OCI-LY7 (cell line): ENCODE data around the gene OR3A2. TPM values are rescaled to one million over a fixed set of nuclear protein-coding genes. Genes with fewer than 3 reads are reported as not detected.

ENCODE experiments used
- BruUV-seq: library from RNA; stranded (reverse); fragments of 400-500 nt; replicated peaks from 2 replicates; lab custom pipeline; 2021; lab: Mats Ljungman, UMichigan
- CTCF ChIA-PET: fragments of 300-600 bp; sonication (Branson Sonifier 250); formaldehyde crosslinking; loops from one replicate; lab custom pipeline; 2022; ENCODE audit warnings: antibody characterized with exemption; ENCODE audit not compliant: unreplicated experiment; lab: Charles Lee
- POLR2A ChIA-PET: fragments of 300-600 bp; sonication (Branson Sonifier 250); formaldehyde crosslinking; loops from one replicate; lab custom pipeline; 2022; ENCODE audit warnings: antibody characterized with exemption; lab: Charles Lee
- DNase-seq: peaks from one replicate; pipeline ENCODE4 v3.0.0-alpha.2; 2015; ENCODE audit warnings: low spot score
- H2AFZ ChIP-seq: fragments of 200-600 bp; sonication (generic), shearing (Covaris generic); 2 replicates; pipeline ENCODE4 v1.6.1; 2014; ENCODE audit warnings: mild to moderate bottlenecking, antibody characterized with exemption, low read length, moderate library complexity
- H3K27ac ChIP-seq: fragments of 200-600 bp; sonication (generic); 2 replicates; pipeline ENCODE4 v1.5.1; 2014; ENCODE audit warnings: mixed run types, low read depth, mild to moderate bottlenecking, moderate library complexity, low read length, inconsistent platforms; ENCODE audit not compliant: poor library complexity, severe bottlenecking
- H3K36me3 ChIP-seq: fragments of 200-600 bp; sonication (generic); 2 replicates; pipeline ENCODE4 v1.6.1; 2014; ENCODE audit warnings: mild to moderate bottlenecking, antibody characterized with exemption, low read length, moderate library complexity, mixed read lengths; ENCODE audit not compliant: insufficient read depth
- H3K4me1 ChIP-seq: fragments of 200-600 bp; sonication (generic); 2 replicates; pipeline ENCODE4 v1.5.1; 2014; ENCODE audit warnings: mild to moderate bottlenecking, low read length; ENCODE audit not compliant: insufficient read depth, poor library complexity, severe bottlenecking
- H3K4me2 ChIP-seq: fragments of 200-600 bp; sonication (generic); 2 replicates; pipeline ENCODE4 v1.6.1; 2014; ENCODE audit warnings: mild to moderate bottlenecking, low read length
- H3K4me3 ChIP-seq: fragments of 200-600 bp; sonication (generic); 2 replicates; pipeline ENCODE4 v1.5.1; 2014; ENCODE audit warnings: mild to moderate bottlenecking, low read depth, low read length; ENCODE audit not compliant: poor library complexity, severe bottlenecking
- H3K79me2 ChIP-seq: fragments of 200-600 bp; sonication (generic); 2 replicates; pipeline ENCODE4 v1.6.1; 2016; ENCODE audit warnings: low read depth, mild to moderate bottlenecking, low read length, moderate library complexity, mixed read lengths; ENCODE audit not compliant: insufficient read depth
- H3K9me2 ChIP-seq: fragments of 200-600 bp; sonication (generic); 2 replicates; pipeline ENCODE4 v1.6.1; 2016; ENCODE audit warnings: mild to moderate bottlenecking, low read length, mixed read lengths; ENCODE audit not compliant: insufficient read depth
- H3K9me3 ChIP-seq: fragments of 200-600 bp; sonication (generic); 2 replicates; pipeline ENCODE4 v1.6.1; 2014; ENCODE audit warnings: mild to moderate bottlenecking, mixed run types, low read length, mixed read lengths
- H4K20me1 ChIP-seq: fragments of 200-600 bp; sonication (generic); 2 replicates; pipeline ENCODE4 v1.6.1; 2014; ENCODE audit warnings: mild to moderate bottlenecking, antibody characterized with exemption, low read length, moderate library complexity, mixed read lengths; ENCODE audit not compliant: insufficient read depth
- EZH2phosphoT487 ChIP-seq: fragments of 200-600 bp; sonication (generic); IDR thresholded peaks from 2 replicates; pipeline ENCODE4 v1.6.1; 2018; ENCODE audit warnings: low read depth, borderline replicate concordance, mild to moderate bottlenecking, mixed run types, antibody characterized with exemption, low read length, moderate library complexity, mixed read lengths
- intact Hi-C: fragments of 100-400 bp; cut with micrococcal nuclease; formaldehyde crosslinking; loops from one replicate; pipeline ENCODE4 v1.10.0; 2022; ENCODE audit not compliant: unreplicated experiment
- total RNA-seq, 2 experiments: library from RNA; depleted of rRNA in 1 of 2; stranded (reverse); fragments of >200 nt in 1 of 2; shearing (Covaris generic) in 1 of 2; gene quantifications; 2 replicates each; pipeline ENCODE4 v1.2.3, GENCODE V29; 2014 to 2022
- TF ChIP-seq, protein P1 (sequence below): fragments of 200-600 bp; sonication (generic); conservative IDR thresholded peaks from 2 replicates; pipeline ENCODE4 v1.5.1; 2014; ENCODE audit warnings: mild to moderate bottlenecking, antibody characterized with exemption, low read length, moderate library complexity, mixed read lengths

OR3A2 gene
- total RNA-seq, 2 experiments from 2014 or later = not detected

DNA sequence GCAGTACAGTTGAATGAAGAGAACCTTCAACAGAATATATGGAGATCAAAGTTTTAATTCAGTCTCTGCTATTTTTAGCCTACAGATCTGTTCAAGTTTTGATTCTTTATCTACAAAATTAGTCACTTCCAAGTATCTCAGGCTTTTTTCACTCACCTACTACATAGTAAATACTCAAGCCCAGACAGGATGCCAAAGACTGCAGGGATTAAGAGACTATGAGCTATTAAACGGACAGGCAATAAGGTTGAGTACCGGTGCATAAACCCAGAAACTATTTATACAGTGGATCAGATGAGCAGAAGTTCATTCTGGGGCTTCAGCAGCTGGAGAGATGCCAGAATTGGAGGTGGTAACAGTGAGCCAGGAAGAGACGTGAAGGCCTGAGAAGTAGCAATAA, 69.3 kb downstream of the OR3A2 start:
- intact Hi-C loops = no loop called here
- no peak overlapping the region for H3K4me3 ChIP-seq
- no peaks in the 10 kb centered on the region for H3K36me3 ChIP-seq
- H3K4me1 ChIP-seq = no peaks in the 10 kb centered on the region
- H3K9me2 ChIP-seq = no peaks in the 10 kb centered on the region
- no peaks in the 10 kb centered on the region for H4K20me1 ChIP-seq
- no peak overlapping the region for H2AFZ ChIP-seq
- H3K27ac ChIP-seq = no peak overlapping the region
- ChIA-PET CTCF (no interaction called here), POLR2A (no interaction called here)
- no peaks in the 10 kb centered on the region for H3K9me3 ChIP-seq
- H3K79me2 ChIP-seq = no peaks in the 10 kb centered on the region
- DNase-seq = no peak
- TF ChIP-seq, protein P1, sequence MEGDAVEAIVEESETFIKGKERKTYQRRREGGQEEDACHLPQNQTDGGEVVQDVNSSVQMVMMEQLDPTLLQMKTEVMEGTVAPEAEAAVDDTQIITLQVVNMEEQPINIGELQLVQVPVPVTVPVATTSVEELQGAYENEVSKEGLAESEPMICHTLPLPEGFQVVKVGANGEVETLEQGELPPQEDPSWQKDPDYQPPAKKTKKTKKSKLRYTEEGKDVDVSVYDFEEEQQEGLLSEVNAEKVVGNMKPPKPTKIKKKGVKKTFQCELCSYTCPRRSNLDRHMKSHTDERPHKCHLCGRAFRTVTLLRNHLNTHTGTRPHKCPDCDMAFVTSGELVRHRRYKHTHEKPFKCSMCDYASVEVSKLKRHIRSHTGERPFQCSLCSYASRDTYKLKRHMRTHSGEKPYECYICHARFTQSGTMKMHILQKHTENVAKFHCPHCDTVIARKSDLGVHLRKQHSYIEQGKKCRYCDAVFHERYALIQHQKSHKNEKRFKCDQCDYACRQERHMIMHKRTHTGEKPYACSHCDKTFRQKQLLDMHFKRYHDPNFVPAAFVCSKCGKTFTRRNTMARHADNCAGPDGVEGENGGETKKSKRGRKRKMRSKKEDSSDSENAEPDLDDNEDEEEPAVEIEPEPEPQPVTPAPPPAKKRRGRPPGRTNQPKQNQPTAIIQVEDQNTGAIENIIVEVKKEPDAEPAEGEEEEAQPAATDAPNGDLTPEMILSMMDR = no peak
- no peak for TF ChIP-seq EZH2phosphoT487
- no peak overlapping the region for H3K4me2 ChIP-seq
- BruUV-seq = no TSS peak

DNA sequence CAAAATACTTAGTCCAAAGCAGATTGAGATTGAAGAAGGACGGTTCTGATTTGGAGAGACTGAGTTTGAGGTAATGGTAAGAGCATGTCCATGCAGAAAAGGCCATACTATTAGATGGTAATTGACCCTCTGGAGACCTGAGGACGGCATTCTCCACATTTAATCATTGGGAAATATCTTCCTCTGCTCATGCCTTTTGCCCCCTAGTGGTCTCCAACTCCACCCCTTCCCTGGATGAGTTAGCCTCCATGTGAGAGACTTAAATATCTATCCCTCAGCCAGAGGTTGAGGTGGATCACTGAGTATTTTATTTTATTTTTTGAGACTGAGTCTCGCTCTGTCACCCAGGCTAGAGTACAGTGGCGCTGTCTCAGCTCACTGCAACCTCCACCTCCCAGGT, 77.5 kb downstream of the OR3A2 start:
- H3K4me1 ChIP-seq = no peaks in the 10 kb centered on the region
- no peaks in the 10 kb centered on the region for H3K9me2 ChIP-seq
- H3K4me2 ChIP-seq = no peak overlapping the region
- H3K27ac ChIP-seq = no peak overlapping the region
- no peaks in the 10 kb centered on the region for H3K79me2 ChIP-seq
- ChIA-PET POLR2A (no interaction called here), CTCF (no interaction called here)
- H2AFZ ChIP-seq = no peak overlapping the region
- H4K20me1 ChIP-seq = no peaks in the 10 kb centered on the region
- DNase-seq = no peak
- H3K36me3 ChIP-seq = no peaks in the 10 kb centered on the region
- H3K9me3 ChIP-seq = no peaks in the 10 kb centered on the region
- no TSS peak for BruUV-seq
- H3K4me3 ChIP-seq = no peak overlapping the region
- TF ChIP-seq, protein P1 = peak; percentile 32; the same call in 1 of the 2 replicates
- no peak for TF ChIP-seq EZH2phosphoT487
- intact Hi-C loops = no loop called here

DNA sequence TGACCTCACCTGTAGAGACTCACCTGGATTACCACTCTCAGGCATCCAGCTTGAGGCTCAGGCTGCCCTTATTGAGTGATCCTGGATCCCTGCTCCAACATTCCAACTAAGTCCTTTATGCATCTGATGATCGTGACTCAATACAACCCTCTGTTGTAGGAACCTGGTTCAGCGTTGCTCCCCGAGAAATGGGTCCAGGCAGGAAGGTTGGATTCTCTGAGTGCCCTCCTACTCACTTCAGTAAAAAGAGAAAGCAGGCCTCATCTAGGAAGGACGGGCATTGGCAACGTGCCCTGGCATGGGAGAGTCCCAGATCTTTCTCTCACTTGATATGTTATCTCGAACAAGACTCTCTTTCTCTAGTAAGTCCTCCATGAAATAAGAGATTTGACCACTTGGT, 87.8 kb downstream of the OR3A2 start, which contains the start of gene OR3A1:
OR3A1 (minus strand) TSS at position 101 of the 400 bp plus-strand sequence. CDS start 5,778 bp downstream, outside the sequence.
- Histone ChIP-seq H2AFZ (no peak within 1 kb of the TSS), H3K9me2 (no peaks in the 10 kb centered on the region), H3K36me3 (no peaks in the 10 kb centered on the region), H3K4me1 (no peaks in the 10 kb centered on the region), H3K4me2 (no peak within 1 kb of the TSS), H3K27ac (no peak within 1 kb of the TSS), H3K4me3 (no peak within 1 kb of the TSS), H3K9me3 (no peaks in the 10 kb centered on the region), H4K20me1 (no peaks in the 10 kb centered on the region), H3K79me2 (no peaks in the 10 kb centered on the region)
- TF ChIP-seq, protein P1 = no peak
- no peak for TF ChIP-seq EZH2phosphoT487
- POLR2A ChIA-PET = no interaction called here
- BruUV-seq = no TSS peak
- DNase-seq = no peak
- intact Hi-C loops = no loop called here
- CTCF ChIA-PET = no interaction called here
